Inferior parietal cortex (tissue), 1 donor: Measurements from ENCODE around the gene PDE7B.
"Not testable (repeated sequence)": the region's sequence is repeated elsewhere in the genome, so short reads cannot be mapped to it uniquely, and the experiment has no call there.

Source experiments
- DNase-seq: peaks from one replicate; pipeline ENCODE4 v3.0.0-alpha.2; 2016; ENCODE audit errors: extremely low spot score

Gene PDE7B

GRCh38 chr6:135842618-135843392 is 8.7 kb upstream of the PDE7B start:
- DNase-seq: no peak

GRCh38 chr6:135850882-135851281 is 619 bp upstream of the PDE7B start:
- no peak for DNase-seq

GRCh38 chr6:135852746-135853145 is 1.2 kb downstream of the PDE7B start:
- DNase-seq: no peak

GRCh38 chr6:135853227-135853626 is 1.7 kb downstream of the PDE7B start:
- no peak for DNase-seq

- DNase-seq: no peak
Observed at GRCh38 chr6:135853986-135854385, 2.5 kb downstream of the PDE7B start.

GRCh38 chr6:135854799-135855198 is 3.3 kb downstream of the PDE7B start:
- DNase-seq: no peak

- no peak for DNase-seq
Observed at GRCh38 chr6:135858931-135859330, 7.4 kb downstream of the PDE7B start.

GRCh38 chr6:135860361-135860760 is 8.9 kb downstream of the PDE7B start:
- DNase-seq: no peak

GRCh38 chr6:135861189-135861588 is 9.7 kb downstream of the PDE7B start:
- no peak for DNase-seq

- not testable (repeated sequence) for DNase-seq
Observed at GRCh38 chr6:135864929-135865328, 13.4 kb downstream of the PDE7B start.

GRCh38 chr6:135866445-135867123 is 15.1 kb downstream of the PDE7B start:
- DNase-seq: no peak

- no peak for DNase-seq
Observed at GRCh38 chr6:135867332-135867731, 15.8 kb downstream of the PDE7B start.

GRCh38 chr6:135869857-135870256 is 18.4 kb downstream of the PDE7B start:
- DNase-seq: no peak

GRCh38 chr6:135870722-135871121 is 19.2 kb downstream of the PDE7B start:
- DNase-seq: no peak

- DNase-seq: no peak
Observed at GRCh38 chr6:135871296-135871695, 19.8 kb downstream of the PDE7B start.

- DNase-seq: no peak
Observed at GRCh38 chr6:135871878-135872277, 20.4 kb downstream of the PDE7B start.

GRCh38 chr6:135875446-135875845 is 23.9 kb downstream of the PDE7B start:
- no peak for DNase-seq

- DNase-seq: no peak
Observed at GRCh38 chr6:135876058-135876457, 24.6 kb downstream of the PDE7B start.

- DNase-seq: no peak
Observed at GRCh38 chr6:135877666-135878065, 26.2 kb downstream of the PDE7B start.

GRCh38 chr6:135880066-135880972 is 28.8 kb downstream of the PDE7B start:
- no peak for DNase-seq

GRCh38 chr6:135883045-135883444 is 31.5 kb downstream of the PDE7B start:
- no peak for DNase-seq

- DNase-seq: no peak
Observed at GRCh38 chr6:135883536-135883935, 32.0 kb downstream of the PDE7B start.
